ENCODE data around the gene TCEAL4.

The TCEAL4 gene

GRCh38 chrX:103585411-103586313, at the start of gene TCEAL4:
TSS of gene TCEAL4 (plus strand) at chrX:103585515. CDS start at chrX:103586676, 1,161 bp downstream.
- TF ChIP-seq CTCF (IDR thresholded peaks at IDR 0.05; ENCODE audit: borderline replicate concordance, insufficient read depth, low read depth, low read length) = no peak
- peak within 1 kb of the TSS; percentile 72 for H3K4me3 ChIP-seq (ENCODE audit: low read depth, low read length)

GRCh38 chrX:103536071-103536470, 49.2 kb upstream of the TCEAL4 start:
- no peak for TF ChIP-seq CTCF (IDR thresholded peaks at IDR 0.05; ENCODE audit: borderline replicate concordance, insufficient read depth, low read depth, low read length)
- no peak overlapping the region for H3K4me3 ChIP-seq (ENCODE audit: low read depth, low read length)

- H3K4me3 ChIP-seq (ENCODE audit: low read depth, low read length) = no peak overlapping the region
- TF ChIP-seq CTCF (IDR thresholded peaks at IDR 0.05; ENCODE audit: borderline replicate concordance, insufficient read depth, low read depth, low read length) = no peak
These were observed 48.6 kb upstream of the TCEAL4 start for GRCh38 chrX:103536732-103537131.

GRCh38 chrX:103537871-103538387, 47.4 kb upstream of the TCEAL4 start:
- no peak for TF ChIP-seq CTCF (IDR thresholded peaks at IDR 0.05; ENCODE audit: borderline replicate concordance, insufficient read depth, low read depth, low read length)
- no peak overlapping the region for H3K4me3 ChIP-seq (ENCODE audit: low read depth, low read length)

- H3K4me3 ChIP-seq (ENCODE audit: low read depth, low read length) = no peak overlapping the region
- TF ChIP-seq CTCF (IDR thresholded peaks at IDR 0.05; ENCODE audit: borderline replicate concordance, insufficient read depth, low read depth, low read length) = no peak
These were observed 46.6 kb upstream of the TCEAL4 start for GRCh38 chrX:103538728-103539127.

GRCh38 chrX:103539695-103540094, 45.6 kb upstream of the TCEAL4 start:
- no peak overlapping the region for H3K4me3 ChIP-seq (ENCODE audit: low read depth, low read length)
- TF ChIP-seq CTCF (IDR thresholded peaks at IDR 0.05; ENCODE audit: borderline replicate concordance, insufficient read depth, low read depth, low read length) = no peak

- no peak overlapping the region for H3K4me3 ChIP-seq (ENCODE audit: low read depth, low read length)
- TF ChIP-seq CTCF (IDR thresholded peaks at IDR 0.05; ENCODE audit: borderline replicate concordance, insufficient read depth, low read depth, low read length) = no peak
These were observed 45.2 kb upstream of the TCEAL4 start for GRCh38 chrX:103540145-103540544.
